ENCODE results near the gene OR4C16. TPM values are rescaled to one million over a fixed set of nuclear protein-coding genes. Genes with fewer than 3 reads are reported as not detected.

OR4C16 gene
- total and polyA plus RNA-seq, 2 of the 8 experiments (the other 6 are each of a cell fraction or from before 2014, with no cell fraction given) = not detected

DNA sequence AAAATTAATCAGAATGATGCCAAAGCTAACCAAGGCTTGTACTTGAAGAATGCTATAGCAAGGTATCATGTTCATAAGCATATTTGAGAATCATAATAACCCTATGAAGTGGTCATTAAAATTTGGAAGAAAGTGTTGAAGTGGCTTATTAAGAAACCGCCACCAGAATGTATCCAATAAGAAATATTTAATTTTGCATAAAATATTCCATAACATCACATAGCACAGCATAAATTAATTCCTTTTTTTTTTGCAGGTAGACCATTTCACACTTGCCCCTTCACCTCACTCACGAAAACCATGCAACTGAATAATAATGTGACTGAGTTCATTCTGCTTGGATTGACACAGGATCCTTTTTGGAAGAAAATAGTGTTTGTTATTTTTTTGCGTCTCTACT lies at the start of gene OR4C16 (continued):
- no peak for TF ChIP-seq RNF2 (IDR thresholded peaks at IDR 0.05; ENCODE audit: borderline replicate concordance, low read depth, low read length, missing control alignments, poor library complexity, severe bottlenecking)
- TF ChIP-seq, protein P1, sequence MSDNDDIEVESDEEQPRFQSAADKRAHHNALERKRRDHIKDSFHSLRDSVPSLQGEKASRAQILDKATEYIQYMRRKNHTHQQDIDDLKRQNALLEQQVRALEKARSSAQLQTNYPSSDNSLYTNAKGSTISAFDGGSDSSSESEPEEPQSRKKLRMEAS (IDR thresholded peaks at IDR 0.05) = no peak
- TF ChIP-seq, protein P2, sequence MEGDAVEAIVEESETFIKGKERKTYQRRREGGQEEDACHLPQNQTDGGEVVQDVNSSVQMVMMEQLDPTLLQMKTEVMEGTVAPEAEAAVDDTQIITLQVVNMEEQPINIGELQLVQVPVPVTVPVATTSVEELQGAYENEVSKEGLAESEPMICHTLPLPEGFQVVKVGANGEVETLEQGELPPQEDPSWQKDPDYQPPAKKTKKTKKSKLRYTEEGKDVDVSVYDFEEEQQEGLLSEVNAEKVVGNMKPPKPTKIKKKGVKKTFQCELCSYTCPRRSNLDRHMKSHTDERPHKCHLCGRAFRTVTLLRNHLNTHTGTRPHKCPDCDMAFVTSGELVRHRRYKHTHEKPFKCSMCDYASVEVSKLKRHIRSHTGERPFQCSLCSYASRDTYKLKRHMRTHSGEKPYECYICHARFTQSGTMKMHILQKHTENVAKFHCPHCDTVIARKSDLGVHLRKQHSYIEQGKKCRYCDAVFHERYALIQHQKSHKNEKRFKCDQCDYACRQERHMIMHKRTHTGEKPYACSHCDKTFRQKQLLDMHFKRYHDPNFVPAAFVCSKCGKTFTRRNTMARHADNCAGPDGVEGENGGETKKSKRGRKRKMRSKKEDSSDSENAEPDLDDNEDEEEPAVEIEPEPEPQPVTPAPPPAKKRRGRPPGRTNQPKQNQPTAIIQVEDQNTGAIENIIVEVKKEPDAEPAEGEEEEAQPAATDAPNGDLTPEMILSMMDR (IDR thresholded peaks at IDR 0.05; ENCODE audit: control extremely low read depth in 1 of 3, insufficient read depth in 1 of 3, low read depth in 1 of 3, low read length in 3 of 3) = no peak
